HepG2 (cell line): ENCODE results near the gene MARCHF6. TPM values are rescaled to one million over a fixed set of nuclear protein-coding genes. Genes with fewer than 3 reads are reported as not detected.

Source experiments
- ATAC-seq: fragments of 200-7000 bp; cut with Tn5 transposase; 3 replicates; pipeline ENCODE4 v1.9.1; 2020; ENCODE audit warnings: mild to moderate bottlenecking, moderate library complexity
- BruUV-seq: library from RNA; stranded (reverse); fragments of 400-500 nt; replicated peaks from 2 replicates; lab custom pipeline; 2021; lab: Mats Ljungman, UMichigan
- CTCF ChIA-PET: fragments of 300-600 bp; formaldehyde crosslinking; extraction: SDS; loops from one replicate; lab custom pipeline; 2021; ENCODE audit warnings: low total read pairs, inconsistent platforms, low intra/inter-chr PET ratio; lab: Yijun Ruan, JAX
- POLR2A ChIA-PET: fragments of 350-600 bp; sonication (Branson Sonifier 250); formaldehyde crosslinking; loops from one replicate; lab custom pipeline; 2020; ENCODE audit warnings: antibody characterized with exemption, inconsistent platforms; lab: Yijun Ruan, JAX
- DNase-seq: peaks from one replicate; pipeline ENCODE4 v3.0.0-alpha.2; 2015; ENCODE audit warnings: low spot score
- FAIRE-seq: peaks from 3 replicates; lab custom pipeline; 2011; peaks lifted over from hg19 to GRCh38; lab: Jason Lieb, UNC
- H2AFZ ChIP-seq: one replicate; pipeline ENCODE4 v1.6.1; 2011; ENCODE audit warnings: low read length, inconsistent platforms
- H3K27ac ChIP-seq: fragments of 300-600 bp; 3 replicates; pipeline ENCODE4 v1.8.0; 2011; ENCODE audit warnings: mixed run types, mild to moderate bottlenecking, mixed read lengths, low read length, inconsistent platforms; ENCODE audit not compliant: insufficient read depth; ENCODE audit errors: extremely low read length
- H3K27me3 ChIP-seq, 2 experiments: fragments of 200-600 bp in 1 of 2; 2 replicates in 1 of 2; 3 replicates in 1 of 2; pipeline versions ENCODE4 v1.6.0 to v1.8.0; 2011; ENCODE audit warnings: low read length in 2 of 2, mild to moderate bottlenecking in 2 of 2, moderate library complexity in 2 of 2, inconsistent platforms in 1 of 2; ENCODE audit not compliant: insufficient read depth in 2 of 2, control insufficient read depth in 1 of 2
- H3K36me3 ChIP-seq, 2 experiments: fragments of 200-600 bp in 1 of 2; replicated peaks in 1 of 2; 2 replicates in 1 of 2; 3 replicates in 1 of 2; pipeline versions ENCODE4 v1.5.1 to v1.8.0; 2011; ENCODE audit warnings: low read length in 2 of 2, inconsistent platforms in 1 of 2; ENCODE audit not compliant: insufficient read depth in 2 of 2, control insufficient read depth in 1 of 2
- H3K4me1 ChIP-seq: 2 replicates; pipeline ENCODE4 v1.5.1; 2012; ENCODE audit warnings: low read length, inconsistent platforms; ENCODE audit not compliant: insufficient read depth
- H3K4me2 ChIP-seq: 2 replicates; pipeline ENCODE4 v1.6.0; 2011; ENCODE audit warnings: low read depth, low read length, inconsistent platforms
- H3K4me3 ChIP-seq, 3 experiments: fragments of 200-600 bp in 1 of 3; sonication (generic), shearing (Covaris generic) in 1 of 3; replicated peaks in 1 of 3; 2 replicates each; pipeline ENCODE4 v1.5.1; 2011 to 2016; ENCODE audit warnings: low read length in 3 of 3, inconsistent platforms in 2 of 3, low read depth in 2 of 3, mild to moderate bottlenecking in 2 of 3, control low read depth in 1 of 3, mixed read lengths in 1 of 3; ENCODE audit not compliant: insufficient read depth in 1 of 3
- H3K79me2 ChIP-seq: one replicate; pipeline ENCODE4 v1.6.1; 2011; ENCODE audit warnings: low read length, inconsistent platforms; ENCODE audit not compliant: insufficient read depth
- H3K9ac ChIP-seq: 2 replicates; pipeline ENCODE4 v1.6.0; 2011; ENCODE audit warnings: mild to moderate bottlenecking, low read depth, low read length, inconsistent platforms; ENCODE audit not compliant: insufficient read depth
- H3K9me3 ChIP-seq: 2 replicates; pipeline ENCODE4 v1.5.1; 2012; ENCODE audit warnings: mild to moderate bottlenecking, low read length
- H4K20me1 ChIP-seq: 2 replicates; pipeline ENCODE4 v1.6.0; 2011; ENCODE audit warnings: inconsistent platforms, mild to moderate bottlenecking, low read length, moderate library complexity; ENCODE audit not compliant: insufficient read depth
- HDAC2 ChIP-seq: sonication (generic); formaldehyde crosslinking; IDR thresholded peaks from 2 replicates; pipeline ENCODE4 v1.4.0; 2020; ENCODE audit warnings: missing genetic modification reagents
- HNRNPUL1 ChIP-seq: fragments of 200-400 bp; formaldehyde crosslinking; IDR thresholded peaks from 2 replicates; pipeline ENCODE4 v1.6.1; 2017; ENCODE audit warnings: low read depth, mild to moderate bottlenecking, low read length, moderate library complexity
- SAP130 ChIP-seq: IDR thresholded peaks from 2 replicates; pipeline ENCODE4 v1.6.1; 2016; ENCODE audit warnings: low read depth
- ZNF3 ChIP-seq: IDR thresholded peaks from 2 replicates; pipeline ENCODE4 v1.7.0; 2017; ENCODE audit warnings: inconsistent platforms
- ZNF441 ChIP-seq: sonication (generic); formaldehyde crosslinking; IDR thresholded peaks from 2 replicates; pipeline ENCODE4 v1.7.0; 2021; ENCODE audit warnings: missing genetic modification reagents, borderline replicate concordance
- ZSCAN25 ChIP-seq: sonication (generic); formaldehyde crosslinking; IDR thresholded peaks from 2 replicates; pipeline ENCODE4 v1.8.0; 2022; ENCODE audit warnings: mild to moderate bottlenecking, missing genetic modification reagents
- WGBS: methylation state at CpG from one replicate; pipeline ENCODE4 v1.1.6; 2017; ENCODE audit warnings: low lambda C conversion rate; 5-methylcytosine and 5-hydroxymethylcytosine counted together
- in situ Hi-C: cut with HindIII; loops from 2 replicates; pipeline ENCODE4 v1.10.0; 2017; ENCODE audit warnings: low pct_unique_long_range_greater_than_20kb; ENCODE audit not compliant: extremely low pct_ligation_motif_present
- intact Hi-C: fragments of 100-400 bp; cut with micrococcal nuclease; formaldehyde crosslinking; loops from one replicate; pipeline ENCODE4 v1.10.0; 2022; ENCODE audit not compliant: unreplicated experiment
- polyA plus RNA-seq, 8 experiments: library from polyadenylated mRNA; depleted of rRNA in 3 of 8; stranded (reverse) in 7 of 8; unstranded in 1 of 8; fragments of >200 nt; fragmentation: Illumina TruSeq in 4 of 8; extraction: Trizol in 4 of 8; gene quantifications; 2 replicates each; pipeline versions ENCODE4 v1.2.1 to v1.2.3, GENCODE V29; 2011 to 2016; ENCODE audit warnings: low read depth in 4 of 8, missing spikeins in 1 of 8, mixed read lengths in 1 of 8; ENCODE audit not compliant: insufficient read depth in 1 of 8
- total RNA-seq, 5 experiments: library from RNA; depleted of rRNA; stranded (reverse); fragments of >200 nt; fragmentation: Illumina TruSeq; extraction: Trizol; gene quantifications; 2 replicates each; pipeline ENCODE4 v1.2.3, GENCODE V29; 2016; ENCODE audit warnings: low read depth in 1 of 5
- TF ChIP-seq, protein P1 (sequence below): sonication (generic); formaldehyde crosslinking; IDR thresholded peaks from 2 replicates; pipeline ENCODE4 v1.5.0; 2020; ENCODE audit warnings: mild to moderate bottlenecking, missing genetic modification reagents
- TF ChIP-seq, protein P2 (sequence below): sonication (generic); formaldehyde crosslinking; IDR thresholded peaks from 2 replicates; pipeline ENCODE4 v1.8.0; 2022; ENCODE audit warnings: missing genetic modification reagents, mild to moderate bottlenecking, borderline replicate concordance
- TF ChIP-seq, protein P3 (sequence below): sonication (generic); formaldehyde crosslinking; IDR thresholded peaks from 2 replicates; pipeline ENCODE4 v1.5.1; 2020; ENCODE audit warnings: missing genetic modification reagents, mild to moderate bottlenecking, borderline replicate concordance

Gene MARCHF6
- total and polyA plus RNA-seq, 2 of the 13 experiments (the other 11 are each of a cell fraction or from before 2014, with no cell fraction given), result 48.6 to 107 TPM

GRCh38 chr5:10372726-10373709, 19.5 kb downstream of the MARCHF6 start (continued):
- TF ChIP-seq HNRNPUL1 (no peak), SAP130 (CRISPR knock-in tag) (no peak), ZNF3 (no peak)
- TF ChIP-seq, protein P1, sequence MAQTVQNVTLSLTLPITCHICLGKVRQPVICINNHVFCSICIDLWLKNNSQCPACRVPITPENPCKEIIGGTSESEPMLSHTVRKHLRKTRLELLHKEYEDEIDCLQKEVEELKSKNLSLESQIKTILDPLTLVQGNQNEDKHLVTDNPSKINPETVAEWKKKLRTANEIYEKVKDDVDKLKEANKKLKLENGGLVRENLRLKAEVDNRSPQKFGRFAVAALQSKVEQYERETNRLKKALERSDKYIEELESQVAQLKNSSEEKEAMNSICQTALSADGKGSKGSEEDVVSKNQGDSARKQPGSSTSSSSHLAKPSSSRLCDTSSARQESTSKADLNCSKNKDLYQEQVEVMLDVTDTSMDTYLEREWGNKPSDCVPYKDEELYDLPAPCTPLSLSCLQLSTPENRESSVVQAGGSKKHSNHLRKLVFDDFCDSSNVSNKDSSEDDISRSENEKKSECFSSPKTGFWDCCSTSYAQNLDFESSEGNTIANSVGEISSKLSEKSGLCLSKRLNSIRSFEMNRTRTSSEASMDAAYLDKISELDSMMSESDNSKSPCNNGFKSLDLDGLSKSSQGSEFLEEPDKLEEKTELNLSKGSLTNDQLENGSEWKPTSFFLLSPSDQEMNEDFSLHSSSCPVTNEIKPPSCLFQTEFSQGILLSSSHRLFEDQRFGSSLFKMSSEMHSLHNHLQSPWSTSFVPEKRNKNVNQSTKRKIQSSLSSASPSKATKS (CRISPR knock-in tag), result no peak

DNA sequence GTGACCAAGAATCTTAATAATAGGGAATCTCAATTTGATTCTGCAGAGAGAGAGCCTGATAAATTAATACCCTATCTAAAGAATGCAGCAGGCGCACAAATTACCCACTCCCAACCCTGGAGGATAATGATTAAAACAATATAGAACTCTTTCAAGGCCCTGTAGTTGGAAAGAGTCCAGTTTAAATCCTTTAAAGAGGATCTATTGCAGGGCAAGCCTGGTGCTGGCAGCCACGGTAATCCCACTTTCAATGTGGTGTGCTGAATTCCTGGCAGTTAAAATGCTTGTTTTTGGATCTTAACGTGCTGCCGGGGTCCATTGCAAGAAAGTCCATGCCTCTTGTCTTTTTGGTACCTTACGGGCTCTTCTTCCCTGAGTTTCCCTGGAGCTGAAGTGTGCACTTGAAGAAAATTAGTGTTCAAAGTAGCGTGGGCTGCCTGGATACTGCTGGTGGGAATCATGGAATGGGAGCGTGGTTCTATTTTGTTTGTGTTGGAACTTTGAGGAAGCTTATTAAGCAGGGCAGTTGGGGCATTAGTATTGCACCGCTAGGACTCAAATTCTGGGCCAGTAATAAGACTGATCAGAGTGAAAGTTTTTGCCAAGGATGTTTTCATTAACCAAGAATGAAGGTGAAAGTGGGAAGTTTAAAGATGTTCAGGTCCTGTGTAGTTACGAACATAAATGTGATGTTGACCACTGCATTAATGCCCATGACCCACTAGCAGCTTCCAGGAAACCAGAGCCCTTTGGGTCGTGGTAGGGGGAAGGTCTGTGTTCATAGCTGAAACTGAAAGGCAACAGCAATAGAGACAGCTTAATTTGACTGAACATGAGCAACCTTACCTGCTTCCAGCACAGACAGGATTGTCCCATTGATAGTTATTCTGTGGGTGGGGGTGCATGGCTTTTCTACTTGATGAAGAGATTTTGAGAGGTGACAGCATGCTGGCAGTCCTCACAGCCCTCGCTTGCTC, 20.8 kb downstream of the MARCHF6 start:
- H3K27ac ChIP-seq, result no peak overlapping the region
- H3K79me2 ChIP-seq, result peaks cover 85% of the 10 kb centered on the region
- POLR2A ChIA-PET, result no interaction called here
- H3K9me3 ChIP-seq, result no peaks in the 10 kb centered on the region
- H3K4me1 ChIP-seq, result no peaks in the 10 kb centered on the region
- CTCF ChIA-PET, result no interaction called here
- no TSS peak for BruUV-seq
- no peak overlapping the region for H3K4me3 ChIP-seq
- no peak for FAIRE-seq
- DNase-seq, result no peak
- H3K36me3 ChIP-seq, result peaks cover 0 to 12% of the 10 kb centered on the region in 2 experiments; a peak in 1 of 5 replicates
- in situ Hi-C loops, result no loop called here
- H4K20me1 ChIP-seq, result peaks cover 23% of the 10 kb centered on the region
- TF ChIP-seq, protein P2, sequence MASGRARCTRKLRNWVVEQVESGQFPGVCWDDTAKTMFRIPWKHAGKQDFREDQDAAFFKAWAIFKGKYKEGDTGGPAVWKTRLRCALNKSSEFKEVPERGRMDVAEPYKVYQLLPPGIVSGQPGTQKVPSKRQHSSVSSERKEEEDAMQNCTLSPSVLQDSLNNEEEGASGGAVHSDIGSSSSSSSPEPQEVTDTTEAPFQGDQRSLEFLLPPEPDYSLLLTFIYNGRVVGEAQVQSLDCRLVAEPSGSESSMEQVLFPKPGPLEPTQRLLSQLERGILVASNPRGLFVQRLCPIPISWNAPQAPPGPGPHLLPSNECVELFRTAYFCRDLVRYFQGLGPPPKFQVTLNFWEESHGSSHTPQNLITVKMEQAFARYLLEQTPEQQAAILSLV (CRISPR knock-in tag), result no peak
- TF ChIP-seq ZSCAN25 (CRISPR knock-in tag) (no peak), HDAC2 (no peak), ZNF441 (CRISPR knock-in tag) (no peak)
- TF ChIP-seq, protein P3, sequence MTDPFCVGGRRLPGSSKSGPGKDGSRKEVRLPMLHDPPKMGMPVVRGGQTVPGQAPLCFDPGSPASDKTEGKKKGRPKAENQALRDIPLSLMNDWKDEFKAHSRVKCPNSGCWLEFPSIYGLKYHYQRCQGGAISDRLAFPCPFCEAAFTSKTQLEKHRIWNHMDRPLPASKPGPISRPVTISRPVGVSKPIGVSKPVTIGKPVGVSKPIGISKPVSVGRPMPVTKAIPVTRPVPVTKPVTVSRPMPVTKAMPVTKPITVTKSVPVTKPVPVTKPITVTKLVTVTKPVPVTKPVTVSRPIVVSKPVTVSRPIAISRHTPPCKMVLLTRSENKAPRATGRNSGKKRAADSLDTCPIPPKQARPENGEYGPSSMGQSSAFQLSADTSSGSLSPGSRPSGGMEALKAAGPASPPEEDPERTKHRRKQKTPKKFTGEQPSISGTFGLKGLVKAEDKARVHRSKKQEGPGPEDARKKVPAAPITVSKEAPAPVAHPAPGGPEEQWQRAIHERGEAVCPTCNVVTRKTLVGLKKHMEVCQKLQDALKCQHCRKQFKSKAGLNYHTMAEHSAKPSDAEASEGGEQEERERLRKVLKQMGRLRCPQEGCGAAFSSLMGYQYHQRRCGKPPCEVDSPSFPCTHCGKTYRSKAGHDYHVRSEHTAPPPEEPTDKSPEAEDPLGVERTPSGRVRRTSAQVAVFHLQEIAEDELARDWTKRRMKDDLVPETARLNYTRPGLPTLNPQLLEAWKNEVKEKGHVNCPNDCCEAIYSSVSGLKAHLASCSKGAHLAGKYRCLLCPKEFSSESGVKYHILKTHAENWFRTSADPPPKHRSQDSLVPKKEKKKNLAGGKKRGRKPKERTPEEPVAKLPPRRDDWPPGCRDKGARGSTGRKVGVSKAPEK, result no peak
- 97% methylated on average over 11 of the region's 11 CpGs for WGBS
- no peak overlapping the region for H2AFZ ChIP-seq
- ATAC-seq, result no peak
- H3K27me3 ChIP-seq, result no peaks in the 10 kb centered on the region
- intact Hi-C loops, result no loop called here
- H3K9ac ChIP-seq, result no peak overlapping the region
- no peak overlapping the region for H3K4me2 ChIP-seq
